Neuronal stem cell (in vitro differentiated cells): ENCODE data around the gene ZNF407.

ENCODE experiments used
- DNase-seq: peaks from one replicate; pipeline ENCODE4 v3.0.0-alpha.2; 2013; ENCODE audit warnings: low spot score
- H2AFZ ChIP-seq: one replicate; pipeline ENCODE4 v1.6.1; 2013; ENCODE audit warnings: mild to moderate bottlenecking, low read length, inconsistent platforms
- H2AK5ac ChIP-seq: 2 replicates; pipeline ENCODE4 v1.6.1; 2013; ENCODE audit warnings: low read depth, mild to moderate bottlenecking, inconsistent platforms, low read length, moderate library complexity, mixed read lengths
- H2BK120ac ChIP-seq: 2 replicates; pipeline ENCODE4 v1.6.1; 2013; ENCODE audit warnings: low read depth, mild to moderate bottlenecking, inconsistent platforms, low read length, moderate library complexity, mixed read lengths
- H2BK12ac ChIP-seq: one replicate; pipeline ENCODE4 v1.6.1; 2013; ENCODE audit warnings: low read length, inconsistent platforms
- H2BK15ac ChIP-seq: 2 replicates; pipeline ENCODE4 v1.6.1; 2013; ENCODE audit warnings: mild to moderate bottlenecking, low read length, inconsistent platforms, mixed read lengths
- H2BK5ac ChIP-seq: one replicate; pipeline ENCODE4 v1.6.1; 2013; ENCODE audit warnings: inconsistent platforms, mild to moderate bottlenecking, low read length, moderate library complexity
- H3K14ac ChIP-seq: one replicate; pipeline ENCODE4 v1.6.1; 2013; ENCODE audit warnings: low read length, inconsistent platforms
- H3K18ac ChIP-seq: 2 replicates; pipeline ENCODE4 v1.6.1; 2013; ENCODE audit warnings: low read length, inconsistent platforms
- H3K23ac ChIP-seq: 2 replicates; pipeline ENCODE4 v1.6.1; 2013; ENCODE audit warnings: low read depth, mild to moderate bottlenecking, mixed read lengths, low read length, inconsistent platforms; ENCODE audit not compliant: poor library complexity
- H3K27ac ChIP-seq: replicated peaks from 3 replicates; pipeline ENCODE4 v1.5.1; 2013; ENCODE audit warnings: low read length, inconsistent platforms
- H3K27me3 ChIP-seq, 3 experiments: 2 replicates each; pipeline ENCODE4 v1.6.1; 2013; ENCODE audit warnings: low read length in 3 of 3, mild to moderate bottlenecking in 2 of 3, inconsistent platforms in 1 of 3, low read depth in 1 of 3, mixed read lengths in 1 of 3, moderate library complexity in 1 of 3; ENCODE audit not compliant: control insufficient read depth in 3 of 3, insufficient read depth in 3 of 3
- H3K36me3 ChIP-seq, 2 donors: replicated peaks in 1 of 2; 2 replicates each; pipeline ENCODE4 v1.6.1; 2013; ENCODE audit warnings: low read length in 2 of 2; ENCODE audit not compliant: control insufficient read depth in 2 of 2, insufficient read depth in 2 of 2
- H3K4ac ChIP-seq: 2 replicates; pipeline ENCODE4 v1.6.1; 2013; ENCODE audit warnings: inconsistent platforms, mild to moderate bottlenecking, low read length, moderate library complexity
- H3K4me1 ChIP-seq, 2 donors: 1 replicate in 1 of 2; 2 replicates in 1 of 2; pipeline ENCODE4 v1.6.1; 2013; ENCODE audit warnings: low read length in 2 of 2, low read depth in 1 of 2; ENCODE audit not compliant: control insufficient read depth in 2 of 2, insufficient read depth in 1 of 2
- H3K4me2 ChIP-seq: one replicate; pipeline ENCODE4 v1.6.1; 2013; ENCODE audit warnings: mild to moderate bottlenecking, low read length, inconsistent platforms; ENCODE audit not compliant: insufficient read depth, poor library complexity, severe bottlenecking
- H3K4me3 ChIP-seq, 2 donors: 2 replicates each; pipeline ENCODE4 v1.5.1; 2013; ENCODE audit warnings: low read length in 2 of 2, mild to moderate bottlenecking in 2 of 2, inconsistent platforms in 1 of 2, moderate library complexity in 1 of 2
- H3K79me1 ChIP-seq: one replicate; pipeline ENCODE4 v1.6.1; 2013; ENCODE audit warnings: low read depth, mild to moderate bottlenecking, inconsistent platforms, low read length, moderate library complexity
- H3K9ac ChIP-seq: one replicate; pipeline ENCODE4 v1.6.1; 2013; ENCODE audit warnings: mild to moderate bottlenecking, low read depth, low read length, inconsistent platforms; ENCODE audit not compliant: poor library complexity
- H3K9me3 ChIP-seq, 2 donors: replicated peaks in 1 of 2; 2 replicates each; pipeline versions ENCODE3 to v1.6.1; 2013; ENCODE audit warnings: low read length in 2 of 2, mild to moderate bottlenecking in 2 of 2, inconsistent platforms in 1 of 2, low read depth in 1 of 2, mixed read lengths in 1 of 2, moderate library complexity in 1 of 2; ENCODE audit not compliant: control insufficient read depth in 2 of 2, insufficient read depth in 1 of 2
- H4K8ac ChIP-seq: one replicate; pipeline ENCODE4 v1.6.1; 2013; ENCODE audit warnings: low read depth, mild to moderate bottlenecking, inconsistent platforms, low read length, moderate library complexity
- H4K91ac ChIP-seq: one replicate; pipeline ENCODE4 v1.6.1; 2013; ENCODE audit warnings: low read length, low read depth, mild to moderate bottlenecking, inconsistent platforms; ENCODE audit not compliant: poor library complexity
- WGBS, 2 donors: extraction: QIAGEN DNeasy Blood & Tissue Kit; methylation state at CpG; one replicate each; pipeline ENCODE4 v1.1.7; 2013; ENCODE audit warnings: missing lambda C conversion rate in 2 of 2, mixed read lengths in 1 of 2; ENCODE audit not compliant: insufficient read length in 2 of 2, insufficient replicate concordance in 1 of 2; ENCODE audit errors: extremely low coverage in 2 of 2; 5-methylcytosine and 5-hydroxymethylcytosine counted together

ZNF407 gene

DNA sequence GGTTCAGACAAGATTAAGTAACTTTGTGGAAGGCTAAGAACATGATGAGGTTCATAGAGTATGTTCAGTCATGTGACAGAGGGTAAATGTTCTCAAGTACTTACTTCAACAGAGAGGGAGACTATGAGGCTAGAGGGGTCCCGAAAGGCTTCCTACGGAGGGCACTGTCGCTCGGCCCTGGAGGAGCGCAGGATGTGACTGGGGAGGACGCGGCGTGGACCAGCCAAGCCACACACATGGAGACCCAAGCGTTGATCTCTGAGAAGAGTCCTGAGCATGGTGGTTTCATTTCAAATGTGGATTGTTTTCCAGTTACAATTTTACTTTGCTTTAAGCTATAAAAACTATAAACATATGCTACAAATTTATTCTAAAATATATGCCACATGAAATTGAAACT lies 383.8 kb downstream of the ZNF407 start:
- Histone ChIP-seq H3K79me1 (no peaks in the 10 kb centered on the region), H3K36me3 (no peaks in the 10 kb centered on the region), H2BK5ac (no peak overlapping the region), H3K4me2 (no peak overlapping the region), H2BK120ac (no peak overlapping the region), H3K18ac (no peak overlapping the region), H3K9me3 (no peaks in the 10 kb centered on the region), H3K27ac (no peak overlapping the region), H2BK15ac (no peak overlapping the region), H2AFZ (no peak overlapping the region), H3K27me3 (no peaks in the 10 kb centered on the region), H3K9ac (no peak overlapping the region), H3K4me1 (peaks cover 0 to under 1% of the 10 kb centered on the region in 2 donors), H3K23ac (no peak overlapping the region), H3K4me3 (no peak overlapping the region), H3K4ac (no peak overlapping the region), H3K14ac (no peak overlapping the region), H2AK5ac (no peak overlapping the region), H2BK12ac (no peak overlapping the region), H4K91ac (no peak overlapping the region), H4K8ac (no peak overlapping the region)
- no peak for DNase-seq
- WGBS, 2 donors, result no CpG with 5 or more reads among the region's 9 CpGs

DNA sequence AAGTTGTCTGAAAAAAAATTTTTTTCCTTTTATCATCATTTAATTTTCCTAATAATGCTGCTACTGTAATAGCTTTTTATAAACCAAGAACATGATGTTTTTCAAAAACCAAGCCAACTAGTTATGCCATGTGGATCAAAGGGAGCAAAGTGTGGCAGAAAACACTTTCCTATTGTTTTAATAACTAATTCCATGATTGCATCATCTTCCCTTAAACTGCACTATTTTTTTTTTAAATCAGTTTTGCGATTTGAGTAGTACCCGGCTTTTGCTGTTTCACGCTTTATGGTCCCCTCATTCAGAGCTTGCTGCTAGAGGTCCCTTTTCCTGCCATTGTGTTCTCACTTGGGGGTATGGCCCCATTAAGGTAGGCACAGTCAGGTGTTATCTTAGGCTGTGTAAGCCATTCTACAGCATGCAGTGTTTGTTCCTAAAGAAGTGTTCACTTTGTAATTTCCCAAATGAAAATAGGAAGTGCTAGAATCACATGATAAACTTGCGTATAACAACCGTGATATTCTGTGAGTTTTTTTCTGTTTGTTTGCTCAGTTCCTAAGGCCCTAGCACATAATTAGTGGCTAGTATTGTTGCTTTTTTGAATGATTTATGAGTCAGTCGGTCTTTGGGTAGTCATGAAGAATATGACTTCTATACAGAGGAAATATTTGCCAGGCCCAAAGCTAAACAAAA lies 385.4 kb downstream of the ZNF407 start:
- H4K91ac ChIP-seq, result no peak overlapping the region
- no peak overlapping the region for H3K4me2 ChIP-seq
- DNase-seq, result no peak
- H2AFZ ChIP-seq, result no peak overlapping the region
- H3K9me3 ChIP-seq, result no peaks in the 10 kb centered on the region
- no peaks in the 10 kb centered on the region for H3K4me1 ChIP-seq
- H3K27ac ChIP-seq, result no peak overlapping the region
- H3K4ac ChIP-seq, result no peak overlapping the region
- H3K36me3 ChIP-seq, result no peaks in the 10 kb centered on the region
- no peak overlapping the region for H2AK5ac ChIP-seq
- H2BK12ac ChIP-seq, result no peak overlapping the region
- no CpG with 5 or more reads among the region's 6 CpGs for WGBS, 2 donors
- no peak overlapping the region for H2BK15ac ChIP-seq
- no peak overlapping the region for H2BK5ac ChIP-seq
- no peak overlapping the region for H3K23ac ChIP-seq
- H4K8ac ChIP-seq, result no peak overlapping the region
- no peak overlapping the region for H2BK120ac ChIP-seq
- no peak overlapping the region for H3K4me3 ChIP-seq
- no peaks in the 10 kb centered on the region for H3K79me1 ChIP-seq
- no peak overlapping the region for H3K9ac ChIP-seq
- no peaks in the 10 kb centered on the region for H3K27me3 ChIP-seq
- no peak overlapping the region for H3K18ac ChIP-seq
- no peak overlapping the region for H3K14ac ChIP-seq

DNA sequence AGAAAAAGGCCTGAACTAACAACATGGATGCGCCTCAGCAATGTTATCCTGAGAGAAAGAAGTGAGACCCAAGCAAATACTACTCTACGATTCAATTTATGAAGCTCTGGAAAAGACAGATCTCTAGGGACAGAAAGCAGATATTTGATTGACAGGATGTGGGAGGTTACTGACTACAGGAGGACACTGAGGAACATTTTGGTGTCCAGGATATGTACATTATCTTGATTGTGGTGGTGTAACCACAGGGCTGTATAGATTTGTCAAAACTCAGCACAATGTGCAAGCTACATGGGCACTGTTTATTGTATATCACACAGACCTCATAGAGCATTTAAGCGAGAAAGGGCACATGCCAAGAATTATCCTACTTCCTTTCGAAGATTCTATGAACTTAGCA lies 391.5 kb downstream of the ZNF407 start:
- Histone ChIP-seq H2AFZ (no peak overlapping the region), H3K4me3 (no peak overlapping the region), H4K91ac (no peak overlapping the region), H3K27me3 (no peaks in the 10 kb centered on the region), H3K14ac (no peak overlapping the region), H3K4me2 (no peak overlapping the region), H2BK120ac (no peak overlapping the region), H3K27ac (no peak overlapping the region), H3K18ac (no peak overlapping the region), H3K9me3 (no peaks in the 10 kb centered on the region), H2BK5ac (no peak overlapping the region), H3K9ac (no peak overlapping the region), H2BK15ac (no peak overlapping the region), H2AK5ac (no peak overlapping the region), H3K4me1 (peaks cover 3 to 15% of the 10 kb centered on the region in 2 donors), H3K79me1 (no peaks in the 10 kb centered on the region), H4K8ac (no peak overlapping the region), H3K36me3 (no peaks in the 10 kb centered on the region), H2BK12ac (no peak overlapping the region), H3K4ac (no peak overlapping the region), H3K23ac (no peak overlapping the region)
- no peak for DNase-seq
- WGBS, 2 donors, result no CpG with 5 or more reads among the region's 4 CpGs

DNA sequence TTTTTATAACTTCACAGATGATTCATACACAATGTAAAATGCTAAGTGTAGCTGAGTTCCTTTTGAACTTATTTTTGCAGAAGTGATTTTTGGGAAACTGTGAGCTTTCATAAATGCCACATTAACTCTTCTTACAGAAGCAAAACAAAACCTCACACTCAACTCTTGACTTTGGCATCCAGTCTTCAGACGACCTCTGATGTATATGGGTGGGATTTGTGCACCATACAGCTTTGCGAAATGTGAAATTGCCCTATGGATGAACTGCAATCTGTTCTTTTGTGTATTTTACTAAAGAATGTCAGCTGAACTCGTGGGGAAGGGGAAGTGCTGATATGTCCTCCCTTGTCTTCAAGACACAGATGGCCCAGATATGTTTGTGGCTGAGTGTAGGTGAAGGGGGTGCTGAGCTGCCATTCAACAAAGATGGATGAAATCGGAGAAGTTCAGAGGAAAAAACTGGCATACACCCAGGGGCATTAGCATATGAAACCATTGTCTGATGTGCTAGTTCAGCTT lies 393.0 kb downstream of the ZNF407 start:
- Histone ChIP-seq H3K27ac (no peak overlapping the region), H3K4me3 (no peak overlapping the region), H2BK12ac (no peak overlapping the region), H3K9me3 (no peaks in the 10 kb centered on the region), H3K14ac (no peak overlapping the region), H3K4ac (no peak overlapping the region), H3K36me3 (no peaks in the 10 kb centered on the region), H3K4me1 (peaks cover 5 to 25% of the 10 kb centered on the region in 2 donors), H3K9ac (no peak overlapping the region), H3K18ac (no peak overlapping the region), H3K4me2 (no peak overlapping the region), H2BK15ac (no peak overlapping the region), H3K79me1 (no peaks in the 10 kb centered on the region), H2AFZ (peak overlapping the region; percentile 31), H4K8ac (no peak overlapping the region), H2BK5ac (no peak overlapping the region), H2AK5ac (no peak overlapping the region), H3K27me3 (no peaks in the 10 kb centered on the region), H4K91ac (no peak overlapping the region), H2BK120ac (no peak overlapping the region), H3K23ac (no peak overlapping the region)
- DNase-seq, result no peak
- no CpG with 5 or more reads among the region's 4 CpGs for WGBS, 2 donors
